Measurements from ENCODE around the gene ATP4B. TPM values are rescaled to one million over a fixed set of nuclear protein-coding genes. Genes with fewer than 3 reads are reported as not detected.

Gene ATP4B
- total and polyA plus RNA-seq, 2 donors (not counting 1 experiment from before 2014, with no cell fraction given), result not detected

- no peaks in the 10 kb centered on the region for H3K36me3 ChIP-seq (ENCODE audit: control insufficient read depth, insufficient read depth, low read length)
- TF ChIP-seq EZH2 (IDR thresholded peaks at IDR 0.05; ENCODE audit: low read length, missing control alignments), result no peak
- TF ChIP-seq CTCF (conservative IDR thresholded peaks at IDR 0.05 in 1 of 2, IDR thresholded peaks at IDR 0.05 in 1 of 2; ENCODE audit: low read depth in 1 of 2, low read length in 2 of 2), result no peak
- no peak overlapping the region for H3K4me3 ChIP-seq (replicated peaks in 1 of 4; ENCODE audit: control extremely low read depth in 1 of 4, insufficient read depth in 1 of 4, low read depth in 3 of 4, low read length in 4 of 4)
- H3K4me1 ChIP-seq (ENCODE audit: control insufficient read depth, extremely low read depth, insufficient read depth, low read length), result no peaks in the 10 kb centered on the region
- no peaks in the 10 kb centered on the region for H3K9me3 ChIP-seq (ENCODE audit: control insufficient read depth, insufficient read depth, low read depth, low read length)
- no peak overlapping the region for H3K4me2 ChIP-seq (ENCODE audit: extremely low read depth, insufficient read depth, low read length)
- no peak overlapping the region for H3K27ac ChIP-seq (ENCODE audit: insufficient read depth, low read length)
- no peak overlapping the region for H3K9ac ChIP-seq (ENCODE audit: insufficient read depth, low read length)
- H3K27me3 ChIP-seq (ENCODE audit: control insufficient read depth, insufficient read depth, low read length), result no peaks in the 10 kb centered on the region
- DNase-seq (ENCODE audit: low read depth in 2 of 2), result no peak
- H2AFZ ChIP-seq (ENCODE audit: low read length), result no peak overlapping the region
- H4K20me1 ChIP-seq (ENCODE audit: control insufficient read depth, extremely low read depth, insufficient read depth, low read length), result no peaks in the 10 kb centered on the region
- no peaks in the 10 kb centered on the region for H3K79me2 ChIP-seq (ENCODE audit: control insufficient read depth, insufficient read depth, low read length)
Observed at GRCh38 chr13:113649212-113649611, 8.8 kb downstream of the ATP4B start.

- Histone ChIP-seq H3K9ac (ENCODE audit: insufficient read depth, low read length) (no peak overlapping the region), H4K20me1 (ENCODE audit: control insufficient read depth, extremely low read depth, insufficient read depth, low read length) (no peaks in the 10 kb centered on the region), H3K4me2 (ENCODE audit: extremely low read depth, insufficient read depth, low read length) (no peak overlapping the region), H2AFZ (ENCODE audit: low read length) (no peak overlapping the region), H3K36me3 (ENCODE audit: control insufficient read depth, insufficient read depth, low read length) (no peaks in the 10 kb centered on the region), H3K4me3 (replicated peaks in 1 of 4; ENCODE audit: control extremely low read depth in 1 of 4, insufficient read depth in 1 of 4, low read depth in 3 of 4, low read length in 4 of 4) (no peak overlapping the region), H3K9me3 (ENCODE audit: control insufficient read depth, insufficient read depth, low read depth, low read length) (no peaks in the 10 kb centered on the region), H3K79me2 (ENCODE audit: control insufficient read depth, insufficient read depth, low read length) (no peaks in the 10 kb centered on the region), H3K27me3 (ENCODE audit: control insufficient read depth, insufficient read depth, low read length) (no peaks in the 10 kb centered on the region), H3K4me1 (ENCODE audit: control insufficient read depth, extremely low read depth, insufficient read depth, low read length) (no peaks in the 10 kb centered on the region), H3K27ac (ENCODE audit: insufficient read depth, low read length) (no peak overlapping the region)
- TF ChIP-seq EZH2 (IDR thresholded peaks at IDR 0.05; ENCODE audit: low read length, missing control alignments), result no peak
- no peak for TF ChIP-seq CTCF (conservative IDR thresholded peaks at IDR 0.05 in 1 of 2, IDR thresholded peaks at IDR 0.05 in 1 of 2; ENCODE audit: low read depth in 1 of 2, low read length in 2 of 2)
- DNase-seq (ENCODE audit: low read depth in 2 of 2), result no peak
Observed at GRCh38 chr13:113648216-113648610, 9.8 kb downstream of the ATP4B start.

- H3K4me2 ChIP-seq (ENCODE audit: extremely low read depth, insufficient read depth, low read length), result no peak overlapping the region
- no peaks in the 10 kb centered on the region for H4K20me1 ChIP-seq (ENCODE audit: control insufficient read depth, extremely low read depth, insufficient read depth, low read length)
- no peak overlapping the region for H3K4me3 ChIP-seq (replicated peaks in 1 of 4; ENCODE audit: control extremely low read depth in 1 of 4, insufficient read depth in 1 of 4, low read depth in 3 of 4, low read length in 4 of 4)
- no peaks in the 10 kb centered on the region for H3K27me3 ChIP-seq (ENCODE audit: control insufficient read depth, insufficient read depth, low read length)
- TF ChIP-seq EZH2 (IDR thresholded peaks at IDR 0.05; ENCODE audit: low read length, missing control alignments) (no peak), CTCF (conservative IDR thresholded peaks at IDR 0.05 in 1 of 2, IDR thresholded peaks at IDR 0.05 in 1 of 2; ENCODE audit: low read depth in 1 of 2, low read length in 2 of 2) (no peak)
- H3K36me3 ChIP-seq (ENCODE audit: control insufficient read depth, insufficient read depth, low read length), result no peaks in the 10 kb centered on the region
- H2AFZ ChIP-seq (ENCODE audit: low read length), result no peak overlapping the region
- no peaks in the 10 kb centered on the region for H3K9me3 ChIP-seq (ENCODE audit: control insufficient read depth, insufficient read depth, low read depth, low read length)
- H3K9ac ChIP-seq (ENCODE audit: insufficient read depth, low read length), result no peak overlapping the region
- H3K27ac ChIP-seq (ENCODE audit: insufficient read depth, low read length), result no peak overlapping the region
- H3K79me2 ChIP-seq (ENCODE audit: control insufficient read depth, insufficient read depth, low read length), result no peaks in the 10 kb centered on the region
- DNase-seq (ENCODE audit: low read depth in 2 of 2), result peak; percentile 54
- H3K4me1 ChIP-seq (ENCODE audit: control insufficient read depth, extremely low read depth, insufficient read depth, low read length), result no peaks in the 10 kb centered on the region
Observed at GRCh38 chr13:113647351-113648215, 10.4 kb downstream of the ATP4B start.
